KMS-11 (cell line): Measurements from ENCODE around the gene KLHL29.

ENCODE experiments used
- H2AFZ ChIP-seq: fragments of 200-600 bp; sonication (generic); 2 replicates; pipeline ENCODE4 v1.6.1; 2016; ENCODE audit warnings: antibody characterized with exemption, mixed run types, low read depth
- H3K27ac ChIP-seq: fragments of 200-600 bp; sonication (generic); 2 replicates; pipeline ENCODE4 v1.6.1; 2016; ENCODE audit warnings: mild to moderate bottlenecking, mixed run types
- H3K27me3 ChIP-seq: fragments of 200-600 bp; sonication (generic); 2 replicates; pipeline ENCODE4 v1.6.1; 2017; ENCODE audit warnings: mild to moderate bottlenecking, low read depth, mixed run types, moderate library complexity; ENCODE audit not compliant: insufficient read depth
- H3K36me3 ChIP-seq: fragments of 200-600 bp; sonication (generic); 2 replicates; pipeline ENCODE4 v1.6.1; 2017; ENCODE audit warnings: mild to moderate bottlenecking, mixed run types; ENCODE audit not compliant: insufficient read depth
- H3K4me1 ChIP-seq: fragments of 200-600 bp; sonication (generic); 2 replicates; pipeline ENCODE4 v1.6.1; 2016; ENCODE audit warnings: mild to moderate bottlenecking, low read depth, mixed run types; ENCODE audit not compliant: poor library complexity, severe bottlenecking
- H3K4me2 ChIP-seq: fragments of 200-600 bp; sonication (generic); 2 replicates; pipeline ENCODE4 v1.7.0; 2016; ENCODE audit warnings: mild to moderate bottlenecking, mixed run types
- H3K4me3 ChIP-seq: fragments of 200-600 bp; sonication (generic); IDR thresholded peaks from 2 replicates; pipeline ENCODE4 v1.6.1; 2017; ENCODE audit warnings: low read depth, low read length, mixed read lengths; ENCODE audit not compliant: insufficient read depth
- H3K79me2 ChIP-seq: fragments of 200-600 bp; sonication (generic); 2 replicates; pipeline ENCODE4 v1.6.1; 2016; ENCODE audit warnings: low read depth, mixed run types; ENCODE audit not compliant: insufficient read depth
- H3K9ac ChIP-seq: fragments of 200-600 bp; sonication (generic); 2 replicates; pipeline ENCODE4 v1.6.1; 2016; ENCODE audit warnings: mild to moderate bottlenecking, mixed run types
- H4K20me1 ChIP-seq: fragments of 200-600 bp; sonication (generic); 2 replicates; pipeline ENCODE4 v1.6.1; 2016; ENCODE audit warnings: mild to moderate bottlenecking, mixed run types; ENCODE audit not compliant: insufficient read depth
- TF ChIP-seq, protein P1 (sequence below): fragments of 200-600 bp; sonication (generic); conservative IDR thresholded peaks from 2 replicates; pipeline ENCODE4 v1.6.1; 2017; ENCODE audit warnings: low read depth, mild to moderate bottlenecking, antibody characterized with exemption, low read length, moderate library complexity, mixed read lengths

The KLHL29 gene

DNA sequence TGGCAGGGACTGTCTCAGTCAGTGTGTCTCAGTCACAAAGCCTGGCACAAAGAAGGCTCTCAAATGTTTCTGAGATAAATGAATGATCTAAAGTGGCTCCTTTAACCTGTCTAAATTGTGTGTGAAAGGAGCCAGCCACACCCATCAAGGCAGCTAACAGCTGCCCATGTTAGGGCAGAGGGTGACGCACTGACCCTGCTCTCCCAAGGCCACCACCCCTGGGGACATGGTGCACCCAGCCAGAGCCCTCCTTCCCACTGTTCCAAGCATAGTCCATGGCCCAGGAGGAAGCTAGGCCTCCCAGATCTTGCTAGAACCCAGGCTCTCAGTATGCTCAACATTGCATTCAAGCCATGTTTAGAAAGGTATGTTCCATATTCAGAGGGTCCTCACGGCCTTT is 100.3 kb downstream of the KLHL29 start:
- Histone ChIP-seq H3K79me2 (no peaks in the 10 kb centered on the region), H3K9ac (no peak overlapping the region), H4K20me1 (no peaks in the 10 kb centered on the region), H3K36me3 (no peaks in the 10 kb centered on the region), H3K4me1 (peaks cover 23% of the 10 kb centered on the region), H3K4me3 (no peak overlapping the region), H3K27ac (no peak overlapping the region), H3K27me3 (no peaks in the 10 kb centered on the region; the same call in 1 of the 2 replicates), H2AFZ (no peak overlapping the region), H3K4me2 (no peak overlapping the region)
- TF ChIP-seq, protein P1, sequence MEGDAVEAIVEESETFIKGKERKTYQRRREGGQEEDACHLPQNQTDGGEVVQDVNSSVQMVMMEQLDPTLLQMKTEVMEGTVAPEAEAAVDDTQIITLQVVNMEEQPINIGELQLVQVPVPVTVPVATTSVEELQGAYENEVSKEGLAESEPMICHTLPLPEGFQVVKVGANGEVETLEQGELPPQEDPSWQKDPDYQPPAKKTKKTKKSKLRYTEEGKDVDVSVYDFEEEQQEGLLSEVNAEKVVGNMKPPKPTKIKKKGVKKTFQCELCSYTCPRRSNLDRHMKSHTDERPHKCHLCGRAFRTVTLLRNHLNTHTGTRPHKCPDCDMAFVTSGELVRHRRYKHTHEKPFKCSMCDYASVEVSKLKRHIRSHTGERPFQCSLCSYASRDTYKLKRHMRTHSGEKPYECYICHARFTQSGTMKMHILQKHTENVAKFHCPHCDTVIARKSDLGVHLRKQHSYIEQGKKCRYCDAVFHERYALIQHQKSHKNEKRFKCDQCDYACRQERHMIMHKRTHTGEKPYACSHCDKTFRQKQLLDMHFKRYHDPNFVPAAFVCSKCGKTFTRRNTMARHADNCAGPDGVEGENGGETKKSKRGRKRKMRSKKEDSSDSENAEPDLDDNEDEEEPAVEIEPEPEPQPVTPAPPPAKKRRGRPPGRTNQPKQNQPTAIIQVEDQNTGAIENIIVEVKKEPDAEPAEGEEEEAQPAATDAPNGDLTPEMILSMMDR = no peak

DNA sequence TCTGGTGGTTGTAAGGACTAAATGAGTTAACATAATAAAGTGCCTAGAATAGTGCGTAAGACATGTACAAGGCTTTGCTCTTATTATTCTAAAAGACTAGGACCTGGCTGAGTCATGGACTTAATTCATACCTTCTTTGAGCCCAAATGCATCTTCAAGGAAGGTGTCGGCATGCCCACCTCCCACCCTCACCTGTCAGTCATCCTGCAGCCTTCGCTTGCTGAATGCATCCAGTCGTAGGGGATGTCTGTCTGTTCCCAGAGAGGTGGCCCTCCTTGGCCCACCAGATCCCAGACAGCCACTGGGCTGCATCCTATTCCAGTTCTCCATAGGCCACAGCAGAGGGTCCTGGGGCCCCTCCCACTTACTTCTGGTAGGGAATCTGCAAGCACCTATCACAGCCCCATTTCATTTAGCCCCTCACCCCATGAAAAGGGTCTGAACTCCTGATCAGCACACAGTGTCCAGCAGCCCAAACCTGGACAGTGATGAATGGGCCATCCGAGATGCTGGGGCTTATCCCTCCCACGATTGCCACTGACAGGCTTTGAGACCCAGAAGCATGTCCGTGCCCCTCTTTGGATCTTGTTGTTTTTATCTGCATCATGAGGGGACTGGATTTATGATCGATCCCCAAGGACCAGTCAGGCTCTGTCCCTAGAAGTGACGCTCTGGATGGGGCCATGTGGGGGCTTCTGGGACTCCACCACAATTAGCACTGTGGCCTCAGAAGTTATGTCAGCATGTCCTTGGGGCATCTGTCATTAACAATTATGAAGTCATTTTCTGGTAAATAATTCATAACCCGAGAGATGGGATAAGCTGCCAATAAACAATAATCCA is 101.1 kb downstream of the KLHL29 start:
- Histone ChIP-seq H4K20me1 (no peaks in the 10 kb centered on the region), H3K27me3 (no peaks in the 10 kb centered on the region; the same call in 1 of the 2 replicates), H3K9ac (no peak overlapping the region), H2AFZ (no peak overlapping the region), H3K4me2 (no peak overlapping the region), H3K4me1 (peaks cover 23% of the 10 kb centered on the region), H3K4me3 (no peak overlapping the region), H3K79me2 (no peaks in the 10 kb centered on the region), H3K27ac (no peak overlapping the region), H3K36me3 (no peaks in the 10 kb centered on the region)
- TF ChIP-seq, protein P1 = no peak

- no peak overlapping the region for H3K9ac ChIP-seq
- no peak overlapping the region for H3K27ac ChIP-seq
- H4K20me1 ChIP-seq = no peaks in the 10 kb centered on the region
- H3K4me2 ChIP-seq = no peak overlapping the region; the same call in 1 of the 2 replicates
- H3K4me1 ChIP-seq = peaks cover 23% of the 10 kb centered on the region
- no peaks in the 10 kb centered on the region; the same call in 1 of the 2 replicates for H3K27me3 ChIP-seq
- no peaks in the 10 kb centered on the region for H3K79me2 ChIP-seq
- no peak overlapping the region for H2AFZ ChIP-seq
- TF ChIP-seq, protein P1 = no peak
- no peaks in the 10 kb centered on the region for H3K36me3 ChIP-seq
- no peak overlapping the region for H3K4me3 ChIP-seq
Measured at GRCh38 chr2:23486684-23487075, 101.7 kb downstream of the KLHL29 start.

DNA sequence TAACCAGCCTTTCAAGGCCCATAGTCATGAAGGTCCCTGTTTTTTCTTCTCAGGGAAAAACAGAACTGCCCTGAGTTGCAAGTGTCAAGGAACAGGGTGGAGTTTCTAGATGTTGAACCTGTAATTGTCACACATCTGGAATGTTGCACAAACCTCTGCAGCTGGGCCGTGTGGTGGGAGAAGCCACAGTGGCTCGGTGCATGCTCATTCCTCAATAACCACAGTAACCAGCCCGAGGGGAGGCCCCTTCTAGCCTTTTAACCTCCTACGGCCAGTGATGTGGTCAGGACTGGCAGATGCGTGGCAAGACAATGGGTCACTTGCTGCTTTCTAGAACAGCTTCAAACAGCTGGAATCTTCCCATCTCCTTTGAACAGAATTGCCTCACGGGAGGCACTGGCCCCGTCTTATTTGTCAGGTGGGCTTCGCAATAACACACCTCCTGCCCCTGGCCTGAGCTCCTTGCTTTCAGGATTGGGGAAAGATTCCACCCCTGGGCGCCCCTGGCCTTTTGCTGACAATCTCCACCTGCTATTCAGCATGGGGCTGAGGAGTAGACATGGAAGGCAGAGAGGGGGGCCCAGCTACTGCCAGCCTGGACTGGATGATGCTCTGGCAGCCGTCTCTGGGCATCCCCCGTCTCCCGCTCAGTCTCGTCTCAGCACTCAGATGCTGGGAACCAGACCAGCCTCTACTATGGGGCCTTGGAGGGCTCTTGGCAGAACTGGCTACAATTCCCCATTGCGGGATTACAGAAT is 102.9 kb downstream of the KLHL29 start:
- H3K4me1 ChIP-seq = peaks cover 23% of the 10 kb centered on the region
- H3K27me3 ChIP-seq = no peaks in the 10 kb centered on the region; the same call in 1 of the 2 replicates
- no peaks in the 10 kb centered on the region for H3K79me2 ChIP-seq
- H3K27ac ChIP-seq = no peak overlapping the region
- peak overlapping the region; percentile 41; the same call in 1 of the 2 replicates for H3K4me2 ChIP-seq
- H3K36me3 ChIP-seq = no peaks in the 10 kb centered on the region
- H3K9ac ChIP-seq = no peak overlapping the region
- no peak overlapping the region for H2AFZ ChIP-seq
- no peak overlapping the region for H3K4me3 ChIP-seq
- TF ChIP-seq, protein P1 = no peak
- no peaks in the 10 kb centered on the region for H4K20me1 ChIP-seq
